NCI-H1694 (cell line): ENCODE data around the gene TTLL7.
"Not testable (repeated sequence)": the region's sequence is repeated elsewhere in the genome, so short reads cannot be mapped to it uniquely, and the experiment has no call there.

Experiments
- DNase-seq: peaks from one replicate; lab custom pipeline; 2025; lab: John Stamatoyannopoulos, UW

TTLL7 gene

DNA sequence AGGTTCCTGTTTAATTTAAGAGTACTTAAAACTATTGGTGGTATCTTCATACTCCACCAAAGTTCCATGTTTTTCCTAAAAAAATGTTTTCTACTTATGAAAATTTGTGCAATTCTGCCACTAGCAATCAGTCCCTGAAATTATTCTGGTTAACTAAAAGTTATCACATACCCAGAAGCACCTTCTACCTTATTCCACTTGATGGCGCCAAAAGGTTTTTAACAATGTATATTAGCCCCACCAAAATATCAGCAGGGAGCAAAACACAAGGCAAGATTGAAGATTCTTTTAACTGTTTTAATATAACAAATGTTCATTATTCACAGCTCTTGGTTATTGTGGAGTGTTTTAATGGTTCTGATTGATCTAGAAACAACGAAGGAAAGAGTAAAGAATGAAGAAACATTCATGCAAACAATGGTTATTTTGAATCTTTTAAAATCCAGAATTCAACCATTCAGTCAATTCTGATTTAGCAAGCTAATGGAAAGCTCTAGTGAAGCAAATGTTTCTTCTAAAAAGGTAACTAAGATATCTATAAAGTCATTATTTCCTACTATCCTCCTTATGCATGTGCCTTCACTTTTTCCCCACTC is 67.2 kb downstream of the TTLL7 start:
- DNase-seq: peak; percentile 66

DNA sequence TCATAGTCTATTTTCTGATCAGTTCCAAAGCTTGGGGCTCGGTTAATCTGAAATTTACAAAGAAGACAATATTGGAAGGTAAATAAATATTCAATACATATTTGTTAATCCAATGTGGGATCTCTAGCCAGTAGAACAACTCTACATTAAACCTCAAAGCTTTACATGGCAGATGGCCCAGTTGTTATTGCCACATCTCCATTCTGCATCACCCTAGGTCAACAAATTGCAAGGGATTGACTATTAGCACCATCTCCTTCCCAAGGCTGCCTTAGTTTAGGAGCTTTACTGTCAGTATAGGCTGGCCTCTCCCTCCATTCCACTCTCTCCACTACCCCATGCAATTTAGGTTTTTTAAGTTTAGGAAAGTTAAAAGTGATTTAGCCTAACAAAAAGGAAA is 69.7 kb downstream of the TTLL7 start:
- no peak for DNase-seq

DNA sequence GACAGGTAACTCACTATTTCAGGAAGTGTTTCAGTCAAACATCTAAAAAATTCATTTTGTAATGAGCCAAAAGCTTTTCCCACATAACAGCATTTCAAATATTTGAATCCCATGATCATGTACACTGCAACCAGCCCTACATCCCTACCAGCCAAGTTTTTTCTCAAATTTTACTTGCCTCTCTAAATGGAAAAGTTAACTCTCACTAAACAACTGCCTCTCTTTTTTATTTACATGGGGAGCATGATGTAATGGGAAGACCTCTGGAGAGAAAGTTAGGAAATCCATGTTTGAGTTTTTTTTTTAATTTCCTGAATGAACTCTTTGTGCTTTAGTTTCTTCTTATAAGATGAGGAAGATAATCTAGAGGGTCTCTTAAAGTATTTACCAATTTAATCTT is 70.5 kb downstream of the TTLL7 start:
- DNase-seq: no peak

DNA sequence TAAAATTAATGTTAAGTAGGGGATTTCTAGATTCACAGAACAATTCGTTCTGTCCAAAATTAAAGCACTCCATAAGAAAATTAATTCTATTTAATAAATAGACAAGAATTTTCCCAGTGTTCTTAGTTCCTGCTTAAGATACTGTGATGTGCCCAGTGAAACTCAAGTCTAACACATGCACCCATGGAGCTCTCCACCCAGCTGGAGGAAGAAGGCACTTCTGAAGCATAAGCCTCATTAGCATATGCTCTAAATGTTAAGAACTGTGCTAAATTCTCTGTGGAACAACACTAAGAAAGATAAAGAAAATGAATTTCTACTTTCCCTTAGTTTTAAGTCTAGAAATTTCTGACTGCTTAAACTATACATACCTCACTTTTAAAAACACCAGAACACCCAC is 71.2 kb downstream of the TTLL7 start:
- DNase-seq: no peak

DNA sequence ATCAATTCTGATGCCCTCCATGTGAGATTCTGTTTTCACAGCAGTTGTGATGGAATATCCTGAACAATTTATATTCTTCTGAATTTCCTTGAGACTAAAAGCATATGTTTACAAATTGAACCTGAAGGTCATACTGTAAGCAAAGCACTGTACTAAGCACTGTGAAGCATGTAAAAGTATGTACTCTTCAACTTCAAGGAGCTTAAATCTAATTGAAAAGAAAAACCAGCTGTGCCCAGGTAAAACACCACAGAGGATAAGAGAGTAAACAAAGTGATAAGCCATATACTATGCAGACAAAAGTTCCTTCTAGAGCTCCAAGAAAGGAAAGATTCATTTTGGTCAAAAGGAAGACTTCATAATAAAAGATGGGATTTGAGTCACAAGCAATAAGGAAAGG is 71.9 kb downstream of the TTLL7 start:
- DNase-seq: no peak

DNA sequence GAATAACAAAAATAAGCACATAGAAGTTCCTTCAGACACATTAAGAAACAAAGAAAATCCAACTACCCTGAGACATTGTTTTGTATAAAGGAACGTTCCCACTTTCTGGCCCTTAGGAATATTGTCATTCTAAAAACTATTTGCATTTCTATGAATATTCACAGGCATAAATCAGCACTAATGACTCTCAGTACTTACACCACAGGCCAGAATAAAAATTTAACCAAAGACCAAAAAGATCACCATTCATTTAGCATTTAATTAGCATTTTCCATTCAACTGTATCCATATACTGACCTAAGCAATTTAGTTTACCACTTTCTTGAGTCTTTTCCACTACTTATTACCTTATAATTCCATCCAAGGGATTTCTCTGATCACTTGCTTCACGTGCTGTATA is 75.4 kb downstream of the TTLL7 start:
- no peak for DNase-seq

DNA sequence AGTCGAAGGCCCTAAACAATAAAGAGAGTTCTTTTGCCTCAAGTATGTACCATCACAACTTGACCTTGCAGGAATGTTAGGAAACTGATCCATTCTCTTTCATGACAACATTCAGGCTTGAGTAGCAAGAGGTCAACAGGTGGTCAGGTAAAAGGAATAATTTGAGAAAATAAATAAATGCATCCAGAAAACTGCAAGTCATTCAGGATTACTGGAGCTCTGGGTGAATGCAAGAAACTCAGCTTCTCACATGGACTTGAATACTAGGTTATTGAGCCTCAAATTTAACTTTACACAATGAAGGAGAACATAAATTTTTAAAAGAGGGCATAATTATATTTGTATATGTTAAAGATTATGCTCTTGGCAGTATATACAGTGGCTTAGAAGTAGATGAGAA is 76.5 kb downstream of the TTLL7 start:
- DNase-seq: no peak

DNA sequence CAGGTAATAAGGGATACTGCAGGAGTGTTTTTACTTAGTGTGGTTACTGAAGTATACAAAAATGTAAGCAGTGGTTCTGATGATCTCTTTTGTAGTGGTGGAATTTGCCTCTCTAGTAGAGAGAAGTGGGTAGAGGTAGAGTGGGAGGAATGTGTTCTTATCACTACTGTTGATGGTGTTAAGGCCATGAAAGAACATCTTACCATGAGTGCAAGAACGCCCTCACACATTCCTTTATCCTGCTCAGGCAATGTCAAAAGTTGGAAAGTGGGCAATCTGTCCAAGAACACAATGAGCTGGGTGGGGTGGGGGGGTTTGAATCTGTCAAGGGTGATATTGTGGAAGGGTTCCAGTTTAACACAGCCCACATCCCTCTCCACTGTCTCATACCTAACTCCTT is 78.6 kb downstream of the TTLL7 start:
- DNase-seq: no peak

DNA sequence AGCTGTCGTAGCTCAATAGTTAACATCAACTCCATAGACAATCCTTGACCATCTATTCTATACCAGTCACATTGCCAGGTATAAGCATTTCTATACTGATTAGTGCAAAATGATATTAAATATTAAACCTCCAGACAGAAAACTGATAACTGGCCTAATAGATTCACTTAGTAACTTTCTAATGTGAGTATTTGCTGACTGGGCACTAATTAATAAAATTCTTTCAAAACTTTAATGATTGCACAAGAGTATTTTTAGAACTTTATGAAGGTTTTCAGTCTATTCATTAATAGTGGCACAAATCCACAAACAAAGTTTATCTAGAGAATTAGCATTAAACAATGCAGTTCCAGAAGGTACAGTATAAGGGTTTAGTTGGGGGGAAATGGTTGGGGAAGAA is 79.1 kb downstream of the TTLL7 start:
- DNase-seq: no peak

DNA sequence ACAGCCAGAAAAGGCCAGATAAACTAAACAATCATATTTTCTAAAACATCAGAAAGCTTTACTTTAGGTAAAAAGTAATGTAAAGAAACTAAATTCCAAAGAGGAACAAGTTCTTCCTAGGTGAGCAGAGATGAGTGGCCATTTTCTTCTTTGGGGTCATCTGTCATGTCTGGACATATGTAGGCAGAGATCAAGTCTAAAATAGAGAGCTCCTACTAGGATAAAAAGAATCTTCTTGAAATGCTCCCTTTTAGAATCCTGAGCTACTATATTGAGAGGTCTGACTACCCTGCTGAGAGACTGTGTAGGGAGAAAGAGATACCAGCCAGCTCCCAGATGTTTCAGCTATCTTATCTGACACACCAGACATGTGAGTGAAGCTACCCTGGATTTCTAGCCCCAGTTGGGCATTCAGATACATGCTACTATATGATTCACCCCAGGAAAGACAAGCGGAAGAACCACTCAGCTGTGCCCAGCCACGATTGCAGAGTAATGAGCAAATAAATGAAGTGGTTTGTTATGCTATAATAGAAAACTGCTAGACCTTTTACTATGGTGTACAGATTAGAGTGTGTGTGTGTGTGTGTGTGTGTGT is 80.1 kb downstream of the TTLL7 start:
- no peak for DNase-seq

DNA sequence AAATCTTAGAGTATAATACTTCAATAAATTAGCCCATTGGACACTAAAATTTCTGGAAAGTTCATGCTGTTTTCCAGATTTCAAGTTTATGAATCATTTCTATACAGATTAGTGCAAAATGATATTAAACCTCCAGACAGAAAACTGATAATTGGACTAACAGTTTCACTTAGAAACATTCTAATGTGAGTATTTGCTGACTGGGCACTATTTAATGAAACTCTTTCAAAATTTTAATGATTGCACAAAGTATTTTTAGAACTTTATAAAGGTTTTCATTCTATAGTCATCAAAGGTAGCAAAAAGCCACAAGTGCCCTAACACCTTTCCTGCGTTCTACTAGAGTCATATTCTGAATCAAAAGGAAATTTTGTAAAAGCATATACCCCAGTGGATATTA is 81.0 kb downstream of the TTLL7 start:
- DNase-seq: no peak

DNA sequence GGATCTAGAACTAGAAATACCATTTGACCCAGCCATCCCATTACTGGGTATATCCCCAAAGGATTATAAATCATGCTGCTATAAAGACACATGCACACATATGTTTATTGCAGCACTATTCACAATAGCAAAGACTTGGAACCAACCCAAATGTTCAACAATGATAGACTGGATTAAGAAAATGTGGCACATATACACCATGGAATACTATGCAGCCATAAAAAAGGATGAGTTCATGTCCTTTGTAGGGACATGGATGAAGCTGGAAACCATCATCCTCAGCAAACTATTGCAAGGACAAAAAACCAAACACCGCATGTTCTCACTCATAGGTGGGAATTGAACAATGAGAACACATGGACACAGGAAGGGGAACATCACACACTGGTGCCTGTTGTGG is 82.8 kb downstream of the TTLL7 start:
- not testable (repeated sequence) for DNase-seq

DNA sequence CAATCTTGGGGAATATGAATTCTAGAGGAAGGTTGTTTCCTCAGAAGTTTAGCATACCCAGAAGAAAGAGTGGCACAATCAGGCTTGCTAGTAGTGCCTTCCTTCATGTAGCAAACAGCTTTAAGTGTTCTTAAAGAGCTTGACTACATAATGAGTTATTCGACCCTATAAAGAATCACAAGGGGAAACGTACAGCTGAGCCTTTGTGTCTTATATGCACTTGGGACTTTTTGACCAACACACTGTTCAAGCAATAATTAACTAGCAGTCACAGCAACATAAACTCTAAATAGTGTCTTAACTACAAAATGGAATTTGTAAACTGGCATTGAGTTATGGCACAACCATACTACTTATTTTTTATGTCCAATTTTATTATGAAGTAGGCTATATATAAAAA is 86.1 kb downstream of the TTLL7 start:
- no peak for DNase-seq

DNA sequence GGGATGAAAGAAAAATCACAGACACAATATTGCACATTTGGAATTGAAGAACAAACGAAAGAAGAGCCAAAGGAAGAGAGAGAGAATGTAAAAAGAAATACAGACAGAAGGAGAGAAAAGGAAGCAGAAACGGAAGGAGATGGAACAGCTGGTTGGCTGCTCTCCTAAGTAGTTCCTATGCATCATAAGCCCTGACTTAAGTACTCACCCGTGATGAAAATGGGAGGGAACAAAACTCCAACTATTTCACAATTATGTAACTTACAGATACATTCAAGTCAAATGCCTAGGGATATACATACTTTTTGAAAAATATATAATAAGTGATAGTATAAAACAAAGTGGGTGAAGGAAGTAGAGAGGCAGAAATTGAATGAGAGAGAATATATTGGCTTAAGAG is 88.5 kb downstream of the TTLL7 start:
- no peak for DNase-seq

DNA sequence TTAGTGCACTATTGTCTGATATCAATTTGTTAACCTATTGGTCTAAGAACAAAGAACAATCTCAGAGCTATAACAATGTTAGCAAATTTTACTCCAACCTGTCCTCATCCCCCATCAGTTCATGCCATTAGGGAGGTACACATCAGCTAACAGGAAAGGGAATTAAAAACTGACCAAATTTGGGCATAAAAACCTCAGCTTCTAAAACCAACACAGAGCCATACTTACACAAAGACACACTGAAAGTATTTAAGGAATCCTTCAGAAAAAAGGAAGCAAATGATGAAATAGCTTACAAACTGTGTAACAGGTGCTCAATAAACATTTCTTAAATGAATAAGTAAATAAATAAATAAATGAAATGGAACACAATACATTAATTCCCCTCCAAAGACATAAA is 89.2 kb downstream of the TTLL7 start:
- no peak for DNase-seq

DNA sequence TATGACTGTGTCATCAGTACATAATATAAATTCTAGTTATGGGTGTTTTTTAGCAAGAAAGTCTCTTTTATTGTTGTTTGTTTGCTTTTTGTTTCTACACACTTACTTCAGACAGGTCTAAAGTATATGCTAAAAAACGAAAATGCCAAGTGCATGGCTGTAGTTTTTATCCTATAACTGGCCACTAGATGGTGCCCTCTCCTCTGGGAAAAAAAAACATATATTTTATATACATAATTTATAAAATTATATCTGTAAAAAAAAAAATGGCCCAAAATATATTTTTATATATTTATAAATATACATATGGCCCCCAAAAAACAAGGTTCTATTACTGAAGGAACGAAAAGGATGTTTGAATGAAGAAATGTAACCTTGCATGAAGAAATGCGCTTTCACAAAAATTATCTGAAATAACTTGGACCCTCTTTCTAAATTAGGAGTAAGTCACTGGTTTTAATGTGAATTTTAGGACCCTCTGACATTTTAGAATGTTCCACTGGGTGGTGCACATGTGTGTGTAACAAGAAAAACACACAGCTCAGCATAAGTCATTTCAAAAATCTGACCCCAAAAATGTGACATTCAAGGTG is 93.5 kb downstream of the TTLL7 start:
- DNase-seq: peak; percentile 27

DNA sequence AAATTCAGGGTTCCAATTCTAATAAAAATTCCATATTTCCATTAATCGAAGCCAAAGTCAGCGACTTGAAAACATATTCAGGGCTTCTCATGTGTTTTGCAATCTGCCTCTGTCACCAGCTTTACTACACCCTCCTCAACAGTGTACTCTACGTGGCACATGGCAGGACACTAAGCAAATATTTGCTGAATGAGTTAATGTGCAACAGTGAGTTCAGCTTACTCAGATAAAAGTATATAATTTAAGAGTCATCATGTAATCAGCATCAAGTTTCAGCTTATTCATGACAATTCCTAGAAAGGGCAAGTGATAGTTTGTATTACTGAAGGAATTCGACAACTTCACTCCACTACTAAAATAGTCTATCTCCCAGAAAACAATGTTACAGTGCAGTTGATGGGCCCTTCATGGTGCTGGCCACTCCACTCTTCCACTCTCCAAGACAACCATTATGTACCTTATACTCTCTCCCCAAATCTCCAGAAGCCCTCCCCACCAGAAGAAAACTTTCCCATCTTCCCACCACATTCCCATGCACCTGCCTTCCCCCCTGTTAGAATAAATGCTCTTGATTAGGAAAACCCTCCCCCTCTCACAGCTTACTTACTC is 97.3 kb downstream of the TTLL7 start:
- no peak for DNase-seq

DNA sequence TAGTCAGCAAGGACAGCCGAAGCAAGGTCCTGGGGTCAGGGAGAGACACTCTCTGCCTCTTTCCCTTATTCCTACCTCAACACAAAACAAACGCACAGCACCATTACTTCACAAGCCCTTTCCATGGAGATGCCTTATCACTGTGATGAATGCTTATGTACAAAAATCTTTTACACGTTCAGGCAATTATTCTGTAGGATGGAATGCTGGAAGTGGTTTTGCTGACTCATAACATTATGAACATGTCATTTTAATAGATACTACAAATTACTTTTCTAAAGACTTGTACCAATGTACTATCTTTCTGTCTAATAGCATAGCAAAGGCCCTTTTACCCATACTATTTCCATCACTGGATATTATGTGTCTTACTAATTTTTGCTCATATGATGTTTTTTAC is 98.4 kb downstream of the TTLL7 start:
- DNase-seq: no peak

DNA sequence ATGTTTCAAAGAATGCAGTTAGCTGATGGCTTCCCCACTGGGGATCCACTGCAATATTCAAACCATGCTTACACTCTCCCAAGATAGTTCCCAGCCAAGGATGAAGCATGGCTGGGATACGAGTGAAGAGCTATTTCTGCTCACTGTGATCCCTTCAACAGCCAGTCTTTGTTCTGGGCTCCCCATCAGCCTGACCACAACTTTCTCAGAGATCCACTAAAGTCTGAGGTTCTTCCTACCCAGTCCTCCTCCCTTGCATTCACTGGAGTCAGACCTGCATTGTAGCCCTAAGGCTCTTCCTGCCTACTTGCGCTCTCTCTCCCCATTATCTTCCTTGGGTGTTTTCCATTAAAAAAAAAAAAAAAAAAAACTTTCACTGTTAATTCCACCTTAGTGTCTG is 101.4 kb downstream of the TTLL7 start:
- DNase-seq: no peak

DNA sequence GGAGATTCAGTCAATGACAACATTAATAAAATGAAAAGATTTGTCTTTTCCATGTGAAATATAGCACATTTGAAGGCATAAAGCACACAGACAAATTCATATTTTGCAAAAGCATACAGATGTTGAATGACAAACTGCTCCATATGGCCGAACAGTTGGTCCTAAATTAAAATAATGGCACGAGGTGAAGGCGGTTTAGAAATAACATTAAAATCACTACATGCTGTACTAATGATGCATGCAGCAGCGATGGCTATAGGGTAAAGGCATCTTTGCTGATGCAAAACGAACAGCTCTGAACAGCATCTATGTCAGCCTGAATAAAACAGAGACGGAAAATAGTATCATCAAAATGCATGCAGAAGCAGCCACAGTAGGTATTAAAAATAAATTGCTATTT is 102.6 kb downstream of the TTLL7 start:
- peak; percentile 85 for DNase-seq

DNA sequence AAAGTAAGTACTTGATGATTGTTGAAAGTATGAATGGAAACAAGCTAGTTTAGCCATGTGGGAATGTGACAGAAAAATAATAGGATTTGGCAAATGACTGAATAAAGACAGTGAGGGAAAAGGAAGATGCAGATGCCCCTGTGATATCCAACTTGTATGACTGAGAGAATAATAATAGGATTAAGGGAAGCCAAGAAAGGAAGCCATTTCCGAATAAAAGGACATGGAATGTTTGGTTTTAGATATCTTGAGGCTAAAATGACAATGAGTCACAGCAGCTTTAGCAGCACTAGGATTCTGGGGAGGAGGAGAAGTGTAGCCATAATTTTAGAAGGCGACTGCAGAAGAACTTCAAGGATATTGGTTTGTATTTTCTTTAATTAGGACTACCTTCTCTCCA is 109.2 kb downstream of the TTLL7 start:
- no peak for DNase-seq

DNA sequence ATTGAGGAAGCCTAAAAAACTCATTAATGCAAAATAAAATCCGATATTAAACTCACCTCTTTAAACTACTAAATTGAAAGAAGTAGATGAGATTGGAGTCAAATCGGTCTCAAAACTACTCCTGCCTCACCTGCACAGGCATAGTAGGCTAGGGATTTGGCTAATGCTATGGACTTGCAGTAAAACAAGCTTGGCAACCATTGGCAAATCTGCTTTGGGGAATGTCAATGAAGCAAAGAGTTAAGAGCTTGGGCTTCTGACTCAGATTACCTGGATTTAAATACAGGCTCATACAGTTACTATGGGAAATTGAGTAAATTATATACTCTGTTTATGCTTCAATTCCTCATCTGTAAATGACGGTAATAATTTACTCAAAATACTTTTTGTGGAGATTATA is 111.4 kb downstream of the TTLL7 start:
- DNase-seq: no peak

DNA sequence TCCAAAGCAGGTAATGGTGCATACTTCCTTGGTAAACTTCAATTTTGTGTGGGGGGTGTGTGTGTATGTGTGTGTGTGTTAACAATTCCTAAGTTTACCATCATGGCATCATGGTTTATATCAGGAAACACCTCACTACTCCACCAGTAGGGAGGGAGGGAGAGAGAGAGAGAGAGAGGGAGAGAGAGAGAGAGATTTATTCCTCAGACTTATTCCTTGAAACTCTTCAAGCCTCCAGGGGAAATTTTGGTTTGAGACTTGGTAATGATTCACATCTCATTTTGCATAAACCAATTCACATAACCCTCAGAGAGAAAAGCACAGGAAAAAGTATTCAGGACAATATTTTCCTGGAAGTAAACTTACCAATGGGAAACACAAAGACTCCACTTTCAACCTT is 115.0 kb downstream of the TTLL7 start:
- no peak for DNase-seq

DNA sequence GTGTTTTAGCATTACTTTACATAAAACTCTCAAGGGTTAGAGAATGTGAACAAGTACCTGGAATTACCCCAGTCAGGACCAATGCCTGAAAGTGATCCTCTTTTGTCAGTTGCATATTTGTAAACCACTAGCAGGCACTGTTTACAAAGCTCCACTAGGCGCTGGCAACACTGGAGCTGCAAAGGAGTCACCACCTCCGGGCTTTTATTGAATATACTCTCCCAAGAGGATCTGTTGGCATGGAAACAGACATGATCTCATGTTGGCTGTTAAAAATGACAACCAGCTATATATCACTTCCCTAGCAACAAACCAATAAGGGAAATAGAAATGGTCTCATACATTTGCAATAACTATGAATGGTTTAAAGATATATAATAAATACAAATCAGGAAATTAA is 116.0 kb downstream of the TTLL7 start:
- DNase-seq: peak; percentile 72
